IMR-90 (cell line): Measurements from ENCODE around the gene ZFPM1. TPM values are rescaled to one million over a fixed set of nuclear protein-coding genes. Genes with fewer than 3 reads are reported as not detected.

Source experiments
- ATAC-seq: fragments of 200-7000 bp; cut with Tn5 transposase; 2 replicates; pipeline ENCODE4 v1.9.1; 2020; ENCODE audit warnings: low read depth, mild to moderate bottlenecking, moderate library complexity
- BruUV-seq: library from RNA; stranded (reverse); fragments of 400-500 nt; replicated peaks from 2 replicates; lab custom pipeline; 2021; lab: Mats Ljungman, UMichigan
- CTCF ChIA-PET: fragments of 300-600 bp; formaldehyde crosslinking; extraction: SDS; loops from one replicate; lab custom pipeline; 2021; ENCODE audit warnings: antibody characterized with exemption; lab: Yijun Ruan, JAX
- POLR2A ChIA-PET: fragments of 300-600 bp; sonication (Branson Sonifier 250); formaldehyde crosslinking; loops from one replicate; lab custom pipeline; 2022; ENCODE audit warnings: antibody characterized with exemption; ENCODE audit not compliant: unreplicated experiment; lab: Charles Lee
- DNase-seq: peaks from one replicate; pipeline ENCODE4 v3.0.0; 2013
- H2AFZ ChIP-seq: replicated peaks from 2 replicates; pipeline ENCODE3; 2013; ENCODE audit warnings: low read length, mild to moderate bottlenecking; ENCODE audit not compliant: poor library complexity
- H2AK5ac ChIP-seq: 2 replicates; pipeline ENCODE4 v1.6.1; 2013; ENCODE audit warnings: low read depth, low read length, inconsistent platforms
- H2AK9ac ChIP-seq: replicated peaks from 2 replicates; pipeline ENCODE3; 2013; ENCODE audit warnings: mild to moderate bottlenecking, low read depth, low read length, moderate library complexity; ENCODE audit not compliant: poor library complexity
- H2BK120ac ChIP-seq: 2 replicates; pipeline ENCODE4 v1.6.1; 2013; ENCODE audit warnings: low read depth, low read length, inconsistent platforms
- H2BK15ac ChIP-seq: 3 replicates; pipeline ENCODE4 v1.6.1; 2013; ENCODE audit warnings: low read depth, low read length, inconsistent platforms
- H2BK20ac ChIP-seq: 2 replicates; pipeline ENCODE4 v1.6.1; 2013; ENCODE audit warnings: low read depth, mild to moderate bottlenecking, inconsistent platforms, low read length, moderate library complexity
- H2BK5ac ChIP-seq: 2 replicates; pipeline ENCODE4 v1.6.1; 2013; ENCODE audit warnings: mild to moderate bottlenecking, low read depth, low read length, inconsistent platforms; ENCODE audit not compliant: poor library complexity, severe bottlenecking
- H3K14ac ChIP-seq: replicated peaks from 2 replicates; pipeline ENCODE4 v1.6.1; 2013; ENCODE audit warnings: low read depth, low read length, inconsistent platforms
- H3K18ac ChIP-seq: 2 replicates; pipeline ENCODE4 v1.6.1; 2013; ENCODE audit warnings: low read depth, low read length, control low read depth
- H3K23ac ChIP-seq: 2 replicates; pipeline ENCODE4 v1.6.1; 2013; ENCODE audit warnings: low read depth, low read length, inconsistent platforms
- H3K27ac ChIP-seq: 2 replicates; pipeline ENCODE4 v1.5.1; 2013; ENCODE audit warnings: mild to moderate bottlenecking, control low read depth, low read length; ENCODE audit not compliant: insufficient read depth
- H3K27me3 ChIP-seq: 2 replicates; pipeline ENCODE4 v1.6.1; 2013; ENCODE audit warnings: low read length; ENCODE audit not compliant: control insufficient read depth, insufficient read depth
- H3K36me3 ChIP-seq: 2 replicates; pipeline ENCODE4 v1.6.1; 2013; ENCODE audit warnings: low read length, mixed read lengths; ENCODE audit not compliant: control insufficient read depth, insufficient read depth
- H3K4ac ChIP-seq: 2 replicates; pipeline ENCODE4 v1.6.1; 2013; ENCODE audit warnings: low read depth, low read length, inconsistent platforms
- H3K4me1 ChIP-seq: 2 replicates; pipeline ENCODE4 v1.6.1; 2013; ENCODE audit warnings: low read length, mixed read lengths; ENCODE audit not compliant: control insufficient read depth, insufficient read depth
- H3K4me2 ChIP-seq: 2 replicates; pipeline ENCODE4 v1.6.1; 2013; ENCODE audit warnings: low read depth, mild to moderate bottlenecking, control low read depth, low read length, moderate library complexity
- H3K4me3 ChIP-seq: 2 replicates; pipeline ENCODE4 v1.5.1; 2013; ENCODE audit warnings: low read depth, mild to moderate bottlenecking, control low read depth, low read length, moderate library complexity; ENCODE audit not compliant: insufficient read depth
- H3K56ac ChIP-seq: 2 replicates; pipeline ENCODE4 v1.6.1; 2013; ENCODE audit warnings: low read length, inconsistent platforms; ENCODE audit not compliant: insufficient read depth; ENCODE audit errors: extremely low read depth
- H3K79me1 ChIP-seq, 2 experiments: 2 replicates each; pipeline ENCODE4 v1.6.1; 2013; ENCODE audit warnings: low read length in 2 of 2, inconsistent platforms in 1 of 2, low read depth in 1 of 2
- H3K9ac ChIP-seq: 2 replicates; pipeline ENCODE4 v1.6.1; 2013; ENCODE audit warnings: low read depth, low read length, control low read depth
- H3K9me1 ChIP-seq: 2 replicates; pipeline ENCODE4 v1.6.1; 2013; ENCODE audit warnings: low read length, inconsistent platforms; ENCODE audit not compliant: insufficient read depth
- H3K9me3 ChIP-seq: 2 replicates; pipeline ENCODE4 v1.6.1; 2013; ENCODE audit warnings: low read length; ENCODE audit not compliant: control insufficient read depth, insufficient read depth
- H4K20me1 ChIP-seq: 2 replicates; pipeline ENCODE4 v1.6.1; 2013; ENCODE audit warnings: low read length, inconsistent platforms; ENCODE audit not compliant: insufficient read depth
- H4K5ac ChIP-seq: 2 replicates; pipeline ENCODE4 v1.6.1; 2013; ENCODE audit warnings: mild to moderate bottlenecking, low read depth, low read length, control low read depth
- H4K8ac ChIP-seq, 2 experiments: 2 replicates each; pipeline ENCODE4 v1.6.1; 2013; ENCODE audit warnings: low read depth in 2 of 2, low read length in 2 of 2, control low read depth in 1 of 2, inconsistent platforms in 1 of 2
- H4K91ac ChIP-seq: 2 replicates; pipeline ENCODE4 v1.6.1; 2013; ENCODE audit warnings: low read depth, low read length, inconsistent platforms; ENCODE audit not compliant: insufficient read depth
- BHLHE40 ChIP-seq: fragments of 150-350 bp; IDR thresholded peaks from 2 replicates; pipeline ENCODE4 v1.6.1; 2016; ENCODE audit warnings: mild to moderate bottlenecking, low read depth, low read length
- CHD1 ChIP-seq: IDR thresholded peaks from 2 replicates; pipeline ENCODE4 v1.6.1; 2012; ENCODE audit warnings: low read depth, low read length, improper control_type of control experiment
- FOS ChIP-seq: fragments of 150-350 bp; IDR thresholded peaks from 2 replicates; pipeline ENCODE4 v1.6.1; 2016; ENCODE audit warnings: low read depth, low read length
- MAFK ChIP-seq: IDR thresholded peaks from 2 replicates; pipeline ENCODE4 v1.6.1; 2012; ENCODE audit warnings: low read depth, low read length, improper control_type of control experiment
- MAZ ChIP-seq: IDR thresholded peaks from 2 replicates; pipeline ENCODE4 v1.6.1; 2012; ENCODE audit warnings: low read depth, mild to moderate bottlenecking, low read length, improper control_type of control experiment, moderate library complexity, borderline replicate concordance
- MXI1 ChIP-seq: IDR thresholded peaks from 2 replicates; pipeline ENCODE4 v1.6.1; 2012; ENCODE audit warnings: low read depth, mild to moderate bottlenecking, low read length, moderate library complexity, borderline replicate concordance
- NFE2L2 ChIP-seq: fragments of 150-350 bp; IDR thresholded peaks from 2 replicates; pipeline ENCODE4 v1.6.1; 2016; ENCODE audit warnings: low read depth, mild to moderate bottlenecking, low read length
- POLR2A ChIP-seq: IDR thresholded peaks from 2 replicates; pipeline ENCODE4 v1.6.1; 2012; ENCODE audit warnings: mild to moderate bottlenecking, low read depth, low read length
- RAD21 ChIP-seq: IDR thresholded peaks from 2 replicates; pipeline ENCODE4 v1.6.1; 2012; ENCODE audit warnings: low read length, improper control_type of control experiment
- RCOR1 ChIP-seq: IDR thresholded peaks from 2 replicates; pipeline ENCODE4 v1.6.1; 2012; ENCODE audit warnings: mild to moderate bottlenecking, low read length, improper control_type of control experiment; ENCODE audit not compliant: insufficient replicate concordance
- SMC3 ChIP-seq: fragments of 150-350 bp; IDR thresholded peaks from 2 replicates; pipeline ENCODE4 v1.6.1; 2016; ENCODE audit warnings: low read depth, mild to moderate bottlenecking, antibody characterized with exemption, low read length, moderate library complexity
- WGBS, 2 experiments: methylation state at CpG; one replicate each; pipeline versions ENCODE4 v1.1.5 to v1.1.7; 2013; ENCODE audit warnings: missing lambda C conversion rate in 2 of 2; ENCODE audit not compliant: insufficient read length in 1 of 2; ENCODE audit errors: extremely low coverage in 2 of 2; 5-methylcytosine and 5-hydroxymethylcytosine counted together
- dilution Hi-C: fragments of 300-500 bp; cut with HindIII; formaldehyde crosslinking; loops from one replicate; pipeline ENCODE4 v1.14.3; 2018; ENCODE audit warnings: low sequenced_read_pairs; ENCODE audit not compliant: unreplicated experiment
- in situ Hi-C: fragments of 300-500 bp; cut with MboI; formaldehyde crosslinking; loops from 3 replicates; pipeline ENCODE4 v1.14.3; 2019; ENCODE audit warnings: low sequenced_read_pairs, inconsistent platforms, mixed read lengths
- intact Hi-C: fragments of 100-400 bp; cut with micrococcal nuclease; formaldehyde crosslinking; loops from 2 replicates; pipeline ENCODE4 v1.10.0; 2022
- polyA plus RNA-seq, 3 experiments: library from polyadenylated mRNA; depleted of rRNA; stranded (reverse); fragments of >200 nt; gene quantifications; 2 replicates each; pipeline ENCODE4 v1.2.3, GENCODE V29; 2012; ENCODE audit warnings: low replicate concordance in 1 of 3
- total RNA-seq: library from RNA; depleted of rRNA; stranded (reverse); fragments of >200 nt; gene quantifications from 2 replicates; pipeline ENCODE4 v1.2.3, GENCODE V29; 2012
- TF ChIP-seq, protein P1 (sequence below): fragments of 150-350 bp; IDR thresholded peaks from 2 replicates; pipeline ENCODE4 v1.6.1; 2017; ENCODE audit warnings: mild to moderate bottlenecking, antibody characterized with exemption, low read length, low read depth
- TF ChIP-seq, protein P2 (sequence below): conservative IDR thresholded peaks from 2 replicates; pipeline ENCODE4 v1.5.1; 2012; ENCODE audit warnings: mild to moderate bottlenecking, low read depth, low read length, improper control_type of control experiment
- TF ChIP-seq, protein P3 (sequence below): fragments of 150-350 bp; IDR thresholded peaks from 2 replicates; pipeline ENCODE4 v1.6.1; 2016; ENCODE audit warnings: low read depth, mild to moderate bottlenecking, low read length, moderate library complexity, borderline replicate concordance

The ZFPM1 gene
- total and polyA plus RNA-seq, 2 of the 4 experiments (the other 2 are of a cell fraction) = 0.36 to 1.1 TPM

DNA sequence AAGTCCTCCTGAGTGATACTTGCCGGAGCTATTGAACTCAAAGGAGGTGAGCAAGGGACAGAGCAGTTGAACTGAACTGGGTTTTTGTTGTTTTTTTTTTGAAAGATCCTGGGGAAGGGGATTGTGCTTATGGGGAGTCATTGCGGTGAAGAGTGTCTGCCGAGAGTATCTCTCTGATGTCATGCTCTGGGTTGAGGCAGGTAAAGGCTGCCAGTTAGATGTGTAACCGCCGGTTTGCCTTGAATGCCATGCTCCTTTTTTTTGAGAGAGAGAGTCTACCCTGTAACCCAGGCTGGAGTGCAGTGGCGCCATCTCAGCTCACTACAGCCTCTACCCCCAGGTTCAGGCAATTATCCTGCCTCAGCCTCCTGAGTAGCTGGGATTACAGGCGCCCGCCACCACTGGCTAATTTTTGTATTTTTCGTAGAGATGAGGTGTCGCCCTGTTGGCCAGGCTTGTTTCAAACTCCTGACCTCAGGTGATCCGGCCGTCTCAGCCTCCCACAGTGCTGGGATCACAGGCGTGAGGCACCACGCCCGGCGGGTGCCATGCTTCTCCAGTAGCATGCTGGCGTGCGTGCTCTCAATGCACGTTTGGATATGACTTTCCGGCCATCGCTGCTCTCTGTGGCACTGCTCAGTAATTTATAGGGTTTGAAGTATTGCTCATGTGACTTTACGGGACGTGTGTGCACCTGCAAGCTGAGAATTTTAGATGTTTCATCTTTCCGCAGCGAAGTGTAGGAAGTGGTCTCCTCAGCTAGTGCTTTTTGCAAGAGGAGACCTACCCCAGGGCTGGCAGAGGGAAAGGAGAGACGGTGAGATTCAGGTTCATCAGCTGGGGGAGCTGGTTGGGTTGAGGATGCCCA lies 125.6 kb downstream of the ZFPM1 start:
- no peak overlapping the region for H2AK5ac ChIP-seq
- no peak overlapping the region for H2BK120ac ChIP-seq
- no peak overlapping the region for H4K5ac ChIP-seq
- H2AFZ ChIP-seq = no peak overlapping the region
- H4K20me1 ChIP-seq = peaks cover 78% of the 10 kb centered on the region
- WGBS, 2 experiments = 97% methylated on average over 6 of the region's 26 CpGs; no CpG with 5 or more reads in 1 of the 2 experiments
- H2BK5ac ChIP-seq = no peak overlapping the region
- H2BK15ac ChIP-seq = no peak overlapping the region
- no peak overlapping the region for H3K4me3 ChIP-seq
- DNase-seq (no peak), ATAC-seq (no peak)
- CTCF ChIA-PET = interaction anchor here (0.6 kb wide), 1 partner anchor 331 kb away, joined by 4 read pairs; no protein-coding TSS in a partner anchor
- no peak overlapping the region for H2BK20ac ChIP-seq
- no peaks in the 10 kb centered on the region for H3K4me1 ChIP-seq
- no peaks in the 10 kb centered on the region for H3K9me3 ChIP-seq
- in situ Hi-C loops (no loop called here), dilution Hi-C loops (no loop called here), intact Hi-C loops (no loop called here)
- peaks cover 6% of the 10 kb centered on the region for H3K9me1 ChIP-seq
- H3K36me3 ChIP-seq = peaks cover 59% of the 10 kb centered on the region
- H3K27me3 ChIP-seq = no peaks in the 10 kb centered on the region
- no peak overlapping the region for H4K8ac ChIP-seq
- H3K79me1 ChIP-seq = peaks cover 25 to 83% of the 10 kb centered on the region in 2 experiments
- H3K9ac ChIP-seq = no peak overlapping the region
- TF ChIP-seq SMC3 = no peak
- TF ChIP-seq MAFK = no peak
- no peak for TF ChIP-seq POLR2A
- TF ChIP-seq RCOR1 = no peak
- TF ChIP-seq, protein P1, sequence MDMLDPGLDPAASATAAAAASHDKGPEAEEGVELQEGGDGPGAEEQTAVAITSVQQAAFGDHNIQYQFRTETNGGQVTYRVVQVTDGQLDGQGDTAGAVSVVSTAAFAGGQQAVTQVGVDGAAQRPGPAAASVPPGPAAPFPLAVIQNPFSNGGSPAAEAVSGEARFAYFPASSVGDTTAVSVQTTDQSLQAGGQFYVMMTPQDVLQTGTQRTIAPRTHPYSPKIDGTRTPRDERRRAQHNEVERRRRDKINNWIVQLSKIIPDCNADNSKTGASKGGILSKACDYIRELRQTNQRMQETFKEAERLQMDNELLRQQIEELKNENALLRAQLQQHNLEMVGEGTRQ = no peak
- TF ChIP-seq FOS = no peak
- TF ChIP-seq MXI1 = no peak
- TF ChIP-seq RAD21 = no peak
- no peak for TF ChIP-seq MAZ
- no peak for TF ChIP-seq NFE2L2
- no peak for TF ChIP-seq CHD1
- TF ChIP-seq BHLHE40 = no peak
- TF ChIP-seq, protein P2, sequence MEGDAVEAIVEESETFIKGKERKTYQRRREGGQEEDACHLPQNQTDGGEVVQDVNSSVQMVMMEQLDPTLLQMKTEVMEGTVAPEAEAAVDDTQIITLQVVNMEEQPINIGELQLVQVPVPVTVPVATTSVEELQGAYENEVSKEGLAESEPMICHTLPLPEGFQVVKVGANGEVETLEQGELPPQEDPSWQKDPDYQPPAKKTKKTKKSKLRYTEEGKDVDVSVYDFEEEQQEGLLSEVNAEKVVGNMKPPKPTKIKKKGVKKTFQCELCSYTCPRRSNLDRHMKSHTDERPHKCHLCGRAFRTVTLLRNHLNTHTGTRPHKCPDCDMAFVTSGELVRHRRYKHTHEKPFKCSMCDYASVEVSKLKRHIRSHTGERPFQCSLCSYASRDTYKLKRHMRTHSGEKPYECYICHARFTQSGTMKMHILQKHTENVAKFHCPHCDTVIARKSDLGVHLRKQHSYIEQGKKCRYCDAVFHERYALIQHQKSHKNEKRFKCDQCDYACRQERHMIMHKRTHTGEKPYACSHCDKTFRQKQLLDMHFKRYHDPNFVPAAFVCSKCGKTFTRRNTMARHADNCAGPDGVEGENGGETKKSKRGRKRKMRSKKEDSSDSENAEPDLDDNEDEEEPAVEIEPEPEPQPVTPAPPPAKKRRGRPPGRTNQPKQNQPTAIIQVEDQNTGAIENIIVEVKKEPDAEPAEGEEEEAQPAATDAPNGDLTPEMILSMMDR = no peak
- TF ChIP-seq, protein P3, sequence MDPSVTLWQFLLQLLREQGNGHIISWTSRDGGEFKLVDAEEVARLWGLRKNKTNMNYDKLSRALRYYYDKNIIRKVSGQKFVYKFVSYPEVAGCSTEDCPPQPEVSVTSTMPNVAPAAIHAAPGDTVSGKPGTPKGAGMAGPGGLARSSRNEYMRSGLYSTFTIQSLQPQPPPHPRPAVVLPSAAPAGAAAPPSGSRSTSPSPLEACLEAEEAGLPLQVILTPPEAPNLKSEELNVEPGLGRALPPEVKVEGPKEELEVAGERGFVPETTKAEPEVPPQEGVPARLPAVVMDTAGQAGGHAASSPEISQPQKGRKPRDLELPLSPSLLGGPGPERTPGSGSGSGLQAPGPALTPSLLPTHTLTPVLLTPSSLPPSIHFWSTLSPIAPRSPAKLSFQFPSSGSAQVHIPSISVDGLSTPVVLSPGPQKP = no peak
- POLR2A ChIA-PET = no interaction called here
- H3K23ac ChIP-seq = no peak overlapping the region
- BruUV-seq = no TSS peak
- H3K4me2 ChIP-seq = no peak overlapping the region
- no peak overlapping the region for H3K18ac ChIP-seq
- H3K4ac ChIP-seq = no peak overlapping the region
- no peak overlapping the region for H3K14ac ChIP-seq
- no peak overlapping the region for H2AK9ac ChIP-seq
- no peak overlapping the region for H3K27ac ChIP-seq
- H4K91ac ChIP-seq = no peak overlapping the region
- H3K56ac ChIP-seq = no peak overlapping the region
